HCT116 (cell line): ENCODE measurements around the gene UBE3D. TPM values are rescaled to one million over a fixed set of nuclear protein-coding genes. Genes with fewer than 3 reads are reported as not detected.

Source experiments
- ATAC-seq: fragments of 200-7000 bp; cut with Tn5 transposase; 2 replicates; pipeline ENCODE4 v1.9.1; 2020; ENCODE audit warnings: mild to moderate bottlenecking, moderate library complexity
- BruUV-seq: library from RNA; stranded (reverse); fragments of 400-500 nt; replicated peaks from 2 replicates; lab custom pipeline; 2021; lab: Mats Ljungman, UMichigan
- CTCF ChIA-PET: fragments of 300-600 bp; sonication (Branson Sonifier 250); formaldehyde crosslinking; loops from one replicate; lab custom pipeline; 2021; ENCODE audit warnings: antibody characterized with exemption; lab: Charles Lee
- POLR2A ChIA-PET: fragments of 300-600, 350-600 bp; sonication (Branson Sonifier 250); formaldehyde crosslinking; loops from one replicate; lab custom pipeline; 2021; ENCODE audit warnings: antibody characterized with exemption; lab: Charles Lee
- RAD21 ChIA-PET, 2 experiments: fragments of 300-600 bp; sonication (Branson Sonifier 250); formaldehyde crosslinking; loops; one replicate each; lab custom pipeline; 2023; ENCODE audit warnings: low total read pairs in 2 of 2; ENCODE audit not compliant: uncharacterized antibody in 2 of 2, unreplicated experiment in 2 of 2, low non-redundant PET in 1 of 2; lab: Charles Lee
- DNase-seq: peaks from one replicate; pipeline ENCODE4 v3.0.0-alpha.2; 2010; ENCODE audit warnings: low read depth, low spot score
- H2AFZ ChIP-seq: fragments of 200-600 bp; shearing (Covaris generic), sonication (generic); 2 replicates; pipeline ENCODE4 v1.6.1; 2017; ENCODE audit warnings: low read depth, mixed run types, mixed read lengths, antibody characterized with exemption, low read length; ENCODE audit not compliant: poor library complexity, severe bottlenecking
- H3K27ac ChIP-seq: 2 replicates; pipeline ENCODE4 v1.5.1; 2012; ENCODE audit warnings: low read depth, low read length
- H3K27me3 ChIP-seq: fragments of 200-600 bp; sonication (generic); 2 replicates; pipeline ENCODE4 v1.6.1; 2016; ENCODE audit warnings: mixed run types, low read length, mixed read lengths; ENCODE audit not compliant: insufficient read depth
- H3K36me3 ChIP-seq, 2 experiments: fragments of 200-500 bp in 1 of 2; fragments of 200-600 bp in 1 of 2; sonication (Bioruptor generic) in 1 of 2; sonication (generic) in 1 of 2; 2 replicates each; pipeline versions ENCODE4 v1.5.1 to v1.6.1; 2014 to 2016; ENCODE audit warnings: low read length in 2 of 2, inconsistent platforms in 1 of 2, mixed read lengths in 1 of 2, mixed run types in 1 of 2; ENCODE audit not compliant: insufficient read depth in 2 of 2, control insufficient read depth in 1 of 2
- H3K4me1 ChIP-seq, 2 experiments: fragments of 200-600 bp in 1 of 2; sonication (generic) in 1 of 2; 2 replicates each; pipeline versions ENCODE4 v1.5.1 to v1.6.1; 2012 to 2017; ENCODE audit warnings: low read length in 2 of 2, inconsistent platforms in 1 of 2, mild to moderate bottlenecking in 1 of 2, mixed read lengths in 1 of 2, mixed run types in 1 of 2, moderate library complexity in 1 of 2; ENCODE audit not compliant: insufficient read depth in 2 of 2, control insufficient read depth in 1 of 2
- H3K4me2 ChIP-seq: fragments of 200-600 bp; sonication (generic); 2 replicates; pipeline ENCODE4 v1.6.1; 2017; ENCODE audit warnings: mixed run types, low read length, mixed read lengths
- H3K4me3 ChIP-seq, 2 experiments: fragments of 200-600 bp in 1 of 2; sonication (generic) in 1 of 2; replicated peaks in 1 of 2; 2 replicates each; pipeline ENCODE4 v1.5.1; 2011 to 2016; ENCODE audit warnings: low read length in 2 of 2, control low read depth in 1 of 2, low read depth in 1 of 2, mild to moderate bottlenecking in 1 of 2, mixed read lengths in 1 of 2, mixed run types in 1 of 2
- H3K79me2 ChIP-seq: fragments of 200-600 bp; sonication (generic); 2 replicates; pipeline ENCODE4 v1.6.1; 2017; ENCODE audit warnings: mild to moderate bottlenecking, mixed run types, low read length, moderate library complexity, mixed read lengths; ENCODE audit not compliant: insufficient read depth
- H3K9ac ChIP-seq: fragments of 200-600 bp; sonication (generic); 2 replicates; pipeline ENCODE4 v1.6.1; 2016; ENCODE audit warnings: low read length, mixed read lengths
- H3K9me2 ChIP-seq: fragments of 200-600 bp; sonication (generic), shearing (Covaris generic); 2 replicates; pipeline ENCODE4 v1.6.1; 2017; ENCODE audit warnings: mixed run types, mild to moderate bottlenecking, moderate library complexity; ENCODE audit not compliant: insufficient read depth
- H3K9me3 ChIP-seq, 2 experiments: fragments of 200-500 bp in 1 of 2; fragments of 200-600 bp in 1 of 2; sonication (Bioruptor generic) in 1 of 2; sonication (generic) in 1 of 2; 2 replicates each; pipeline ENCODE4 v1.6.1; 2014 to 2017; ENCODE audit warnings: low read length in 2 of 2, mixed read lengths in 2 of 2, inconsistent platforms in 1 of 2, low read depth in 1 of 2, mild to moderate bottlenecking in 1 of 2, mixed run types in 1 of 2, moderate library complexity in 1 of 2; ENCODE audit not compliant: control insufficient read depth in 1 of 2, insufficient read depth in 1 of 2
- H4K20me1 ChIP-seq: fragments of 200-600 bp; sonication (generic), shearing (Covaris generic); 2 replicates; pipeline ENCODE4 v1.6.1; 2017; ENCODE audit warnings: mixed run types, mild to moderate bottlenecking, moderate library complexity; ENCODE audit not compliant: insufficient read depth
- CBX3 ChIP-seq: IDR thresholded peaks from 2 replicates; pipeline ENCODE4 v1.6.1; 2012; ENCODE audit warnings: low read depth
- CEBPB ChIP-seq: IDR thresholded peaks from 2 replicates; pipeline ENCODE4 v1.6.1; 2012; ENCODE audit warnings: low read depth
- EZH2phosphoT487 ChIP-seq: fragments of 200-600 bp; IDR thresholded peaks from 2 replicates; pipeline ENCODE4 v1.6.1; 2018; ENCODE audit warnings: antibody characterized with exemption, borderline replicate concordance
- FOSL1 ChIP-seq: IDR thresholded peaks from 2 replicates; pipeline ENCODE4 v1.6.1; 2012; ENCODE audit warnings: low read depth
- JUND ChIP-seq: IDR thresholded peaks from 2 replicates; pipeline ENCODE4 v1.6.1; 2012
- RAD21 ChIP-seq: IDR thresholded peaks from 2 replicates; pipeline ENCODE4 v1.6.1; 2012; ENCODE audit warnings: low read depth, mild to moderate bottlenecking
- SP1 ChIP-seq: IDR thresholded peaks from 2 replicates; pipeline ENCODE4 v1.6.1; 2012; ENCODE audit warnings: low read depth
- ZFX ChIP-seq: fragments of 450-650 bp; IDR thresholded peaks from 2 replicates; pipeline ENCODE4 v1.6.1; 2017
- ZNF274 ChIP-seq: fragments of 200-500 bp; sonication (Bioruptor generic); IDR thresholded peaks from 2 replicates; pipeline ENCODE4 v1.6.1; 2014; ENCODE audit warnings: mild to moderate bottlenecking, low read depth, low read length, inconsistent platforms
- intact Hi-C: fragments of 100-400 bp; cut with micrococcal nuclease; formaldehyde crosslinking; loops from 2 replicates; pipeline ENCODE4 v1.10.0; 2022
- total RNA-seq: library from RNA; stranded (reverse); gene quantifications from one replicate; pipeline ENCODE4 v1.2.1, GENCODE V29; 2021; ENCODE audit not compliant: unreplicated experiment
- TF ChIP-seq, protein P1 (sequence below): IDR thresholded peaks from 2 replicates; pipeline ENCODE4 v1.6.1; 2011; ENCODE audit warnings: mild to moderate bottlenecking, low read length, moderate library complexity; ENCODE audit not compliant: insufficient replicate concordance; ENCODE audit errors: extremely low read depth
- TF ChIP-seq, protein P2 (sequence below): IDR thresholded peaks from 2 replicates; pipeline ENCODE4 v1.6.1; 2012

Gene UBE3D
- total RNA-seq, 1 experiment from 2014 or later: 9.0 TPM

DNA sequence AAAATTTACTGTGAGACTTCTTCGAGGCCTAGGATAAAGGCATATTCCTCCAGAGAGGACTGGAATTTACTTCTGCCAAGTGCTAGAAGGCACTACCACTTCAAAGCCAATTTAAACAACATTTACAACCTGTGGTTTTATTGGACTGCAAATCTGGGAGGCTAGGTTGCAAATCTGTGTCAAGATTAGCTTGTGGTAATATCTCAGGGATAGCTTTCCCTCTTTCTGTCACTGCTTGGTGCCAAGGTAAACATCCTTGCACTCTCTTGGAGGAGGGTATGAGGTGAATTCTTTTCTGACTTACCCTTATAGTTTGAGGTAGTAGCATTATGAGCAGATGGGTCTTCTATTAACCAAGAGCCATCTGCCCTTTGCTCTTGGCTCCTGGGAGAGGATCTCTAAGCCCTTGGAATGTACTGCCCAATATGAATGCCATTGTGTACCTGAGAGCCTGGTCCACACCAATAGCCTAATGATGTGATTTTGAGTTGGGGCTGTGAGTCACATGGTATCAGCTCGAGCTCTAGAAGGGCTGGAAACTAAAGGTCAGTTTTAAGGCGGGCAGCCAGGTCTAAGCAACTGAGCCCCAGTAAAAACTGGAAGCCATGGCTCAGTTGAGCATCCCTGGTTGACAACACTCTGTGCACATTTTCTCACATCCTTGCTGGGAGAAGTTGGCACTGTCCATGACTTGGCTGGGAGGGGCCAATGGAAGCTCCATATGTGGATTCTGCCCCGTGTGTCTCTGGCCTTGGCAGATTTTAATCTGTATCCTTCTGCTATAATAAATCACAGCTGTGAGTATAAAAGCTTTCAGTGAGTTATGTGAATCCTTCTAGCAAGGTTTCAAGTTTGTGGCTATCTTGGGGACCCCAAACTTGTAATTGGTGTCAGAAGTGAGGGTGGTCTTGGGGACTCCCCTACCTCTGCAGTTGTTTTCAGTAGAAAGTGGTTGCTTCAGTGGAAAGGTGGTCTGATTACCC, 188.1 kb downstream of the UBE3D start:
- RAD21 ChIA-PET: no interaction called here
- intact Hi-C loops: no loop called here

More for the DNA sequence above, 188.1 kb downstream of the UBE3D start:
- no peak overlapping the region for H3K4me3 ChIP-seq
- H3K27me3 ChIP-seq: no peaks in the 10 kb centered on the region; the same call in 1 of the 2 replicates
- peak overlapping the region; percentile 54; the same call in 1 of the 2 replicates for H3K4me2 ChIP-seq
- CTCF ChIA-PET: interaction anchor here (1.2 kb wide), 1 partner anchor 188 kb away, joined by 3 read pairs; the partner anchor contains the start of gene UBE3D
- peaks cover 41 to 44% of the 10 kb centered on the region in 2 experiments for H3K4me1 ChIP-seq
- TF ChIP-seq SP1 (peak; percentile 61), EZH2phosphoT487 (no peak), CEBPB (peak; percentile 55; the same call in 1 of the 2 replicates), CBX3 (peak; percentile 13; the same call in 1 of the 2 replicates), JUND (peak; percentile 29; the same call in 1 of the 2 replicates), FOSL1 (0 out of 2 replicates have a peak, but pooled peaks have one; percentile 10), ZNF274 (no peak), RAD21 (0 out of 2 replicates have a peak, but pooled peaks have one; percentile 3), ZFX (no peak)
- TF ChIP-seq, protein P1, sequence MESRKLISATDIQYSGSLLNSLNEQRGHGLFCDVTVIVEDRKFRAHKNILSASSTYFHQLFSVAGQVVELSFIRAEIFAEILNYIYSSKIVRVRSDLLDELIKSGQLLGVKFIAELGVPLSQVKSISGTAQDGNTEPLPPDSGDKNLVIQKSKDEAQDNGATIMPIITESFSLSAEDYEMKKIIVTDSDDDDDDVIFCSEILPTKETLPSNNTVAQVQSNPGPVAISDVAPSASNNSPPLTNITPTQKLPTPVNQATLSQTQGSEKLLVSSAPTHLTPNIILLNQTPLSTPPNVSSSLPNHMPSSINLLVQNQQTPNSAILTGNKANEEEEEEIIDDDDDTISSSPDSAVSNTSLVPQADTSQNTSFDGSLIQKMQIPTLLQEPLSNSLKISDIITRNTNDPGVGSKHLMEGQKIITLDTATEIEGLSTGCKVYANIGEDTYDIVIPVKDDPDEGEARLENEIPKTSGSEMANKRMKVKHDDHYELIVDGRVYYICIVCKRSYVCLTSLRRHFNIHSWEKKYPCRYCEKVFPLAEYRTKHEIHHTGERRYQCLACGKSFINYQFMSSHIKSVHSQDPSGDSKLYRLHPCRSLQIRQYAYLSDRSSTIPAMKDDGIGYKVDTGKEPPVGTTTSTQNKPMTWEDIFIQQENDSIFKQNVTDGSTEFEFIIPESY: no peak
- TF ChIP-seq, protein P2, sequence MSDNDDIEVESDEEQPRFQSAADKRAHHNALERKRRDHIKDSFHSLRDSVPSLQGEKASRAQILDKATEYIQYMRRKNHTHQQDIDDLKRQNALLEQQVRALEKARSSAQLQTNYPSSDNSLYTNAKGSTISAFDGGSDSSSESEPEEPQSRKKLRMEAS: 0 out of 2 replicates have a peak, but pooled peaks have one; percentile 15
- POLR2A ChIA-PET: no interaction called here
- H4K20me1 ChIP-seq: no peaks in the 10 kb centered on the region
- peak; percentile 69 for ATAC-seq
- H3K27ac ChIP-seq: peak overlapping the region; percentile 7; the same call in 1 of the 2 replicates
- no peaks in the 10 kb centered on the region for H3K9me3 ChIP-seq
- H2AFZ ChIP-seq: no peak overlapping the region
- no peaks in the 10 kb centered on the region for H3K36me3 ChIP-seq
- BruUV-seq: no TSS peak
- peak; percentile 54 for DNase-seq
- no peak overlapping the region for H3K9ac ChIP-seq
- no peaks in the 10 kb centered on the region for H3K79me2 ChIP-seq
- H3K9me2 ChIP-seq: no peaks in the 10 kb centered on the region
